ENCODE measurements around the gene DISC1.
"Not testable (repeated sequence)": the region's sequence is repeated elsewhere in the genome, so short reads cannot be mapped to it uniquely, and the experiment has no call there.

Gene DISC1

DNA sequence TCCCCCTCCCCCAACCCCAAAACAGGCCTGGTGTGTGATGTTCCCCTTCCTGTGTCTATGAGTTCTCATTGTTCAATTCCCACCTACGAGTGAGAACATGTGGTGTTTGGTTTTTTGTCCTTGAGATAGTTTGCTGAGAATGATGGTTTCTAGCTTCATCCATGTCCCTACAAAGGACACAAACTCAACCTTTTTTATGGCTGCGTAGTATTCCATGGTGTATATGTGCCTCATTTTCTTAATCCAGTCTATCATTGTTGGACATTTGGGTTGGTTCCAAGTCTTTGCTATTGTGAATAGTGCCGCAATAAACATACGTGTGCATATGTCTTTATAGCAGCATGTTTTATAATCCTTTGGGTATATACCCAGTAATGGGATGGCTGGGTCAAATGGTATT, 102.4 kb downstream of the DISC1 start:
- not testable (repeated sequence) for H3K27me3 ChIP-seq (ENCODE audit: insufficient read depth, poor library complexity, severe bottlenecking); DNase-seq (ENCODE audit: low read depth in 1 of 2, low spot score in 1 of 2); H3K27ac ChIP-seq (replicated peaks); H3K4me3 ChIP-seq (replicated peaks; ENCODE audit: insufficient read depth, low read length)

DNA sequence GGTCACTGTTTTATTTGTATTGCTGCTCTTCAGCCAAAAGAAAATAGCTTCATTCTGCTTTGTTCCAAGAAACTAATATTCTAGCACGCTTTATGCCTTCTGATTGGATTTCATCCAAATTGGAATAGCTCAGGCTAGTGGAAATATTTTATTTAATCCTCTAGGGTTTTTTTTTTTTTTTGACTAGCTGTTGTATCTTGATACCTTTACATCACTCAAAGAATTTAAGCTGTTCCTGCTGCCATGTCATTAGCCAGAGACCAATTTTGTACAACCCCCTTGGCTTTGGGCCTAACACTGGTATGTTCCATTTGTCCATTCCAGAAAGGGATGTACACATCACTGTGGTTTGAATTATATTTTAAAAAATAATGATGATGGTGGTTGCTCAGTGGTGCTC, 103.0 kb downstream of the DISC1 start:
- Histone ChIP-seq H3K27ac (replicated peaks) (no peak overlapping the region), H3K27me3 (ENCODE audit: insufficient read depth, poor library complexity, severe bottlenecking) (no peaks in the 10 kb centered on the region), H3K4me3 (replicated peaks; ENCODE audit: insufficient read depth, low read length) (no peak overlapping the region)
- TF ChIP-seq POLR2AphosphoS5 (IDR thresholded peaks at IDR 0.05; ENCODE audit: low read depth): no peak
- no peak for TF ChIP-seq SPI1 (IDR thresholded peaks at IDR 0.05; ENCODE audit: borderline replicate concordance, low read depth)
- TF ChIP-seq, protein P1, sequence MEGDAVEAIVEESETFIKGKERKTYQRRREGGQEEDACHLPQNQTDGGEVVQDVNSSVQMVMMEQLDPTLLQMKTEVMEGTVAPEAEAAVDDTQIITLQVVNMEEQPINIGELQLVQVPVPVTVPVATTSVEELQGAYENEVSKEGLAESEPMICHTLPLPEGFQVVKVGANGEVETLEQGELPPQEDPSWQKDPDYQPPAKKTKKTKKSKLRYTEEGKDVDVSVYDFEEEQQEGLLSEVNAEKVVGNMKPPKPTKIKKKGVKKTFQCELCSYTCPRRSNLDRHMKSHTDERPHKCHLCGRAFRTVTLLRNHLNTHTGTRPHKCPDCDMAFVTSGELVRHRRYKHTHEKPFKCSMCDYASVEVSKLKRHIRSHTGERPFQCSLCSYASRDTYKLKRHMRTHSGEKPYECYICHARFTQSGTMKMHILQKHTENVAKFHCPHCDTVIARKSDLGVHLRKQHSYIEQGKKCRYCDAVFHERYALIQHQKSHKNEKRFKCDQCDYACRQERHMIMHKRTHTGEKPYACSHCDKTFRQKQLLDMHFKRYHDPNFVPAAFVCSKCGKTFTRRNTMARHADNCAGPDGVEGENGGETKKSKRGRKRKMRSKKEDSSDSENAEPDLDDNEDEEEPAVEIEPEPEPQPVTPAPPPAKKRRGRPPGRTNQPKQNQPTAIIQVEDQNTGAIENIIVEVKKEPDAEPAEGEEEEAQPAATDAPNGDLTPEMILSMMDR (IDR thresholded peaks at IDR 0.05; ENCODE audit: insufficient read depth, low read length): no peak
- TF ChIP-seq, protein P2, sequence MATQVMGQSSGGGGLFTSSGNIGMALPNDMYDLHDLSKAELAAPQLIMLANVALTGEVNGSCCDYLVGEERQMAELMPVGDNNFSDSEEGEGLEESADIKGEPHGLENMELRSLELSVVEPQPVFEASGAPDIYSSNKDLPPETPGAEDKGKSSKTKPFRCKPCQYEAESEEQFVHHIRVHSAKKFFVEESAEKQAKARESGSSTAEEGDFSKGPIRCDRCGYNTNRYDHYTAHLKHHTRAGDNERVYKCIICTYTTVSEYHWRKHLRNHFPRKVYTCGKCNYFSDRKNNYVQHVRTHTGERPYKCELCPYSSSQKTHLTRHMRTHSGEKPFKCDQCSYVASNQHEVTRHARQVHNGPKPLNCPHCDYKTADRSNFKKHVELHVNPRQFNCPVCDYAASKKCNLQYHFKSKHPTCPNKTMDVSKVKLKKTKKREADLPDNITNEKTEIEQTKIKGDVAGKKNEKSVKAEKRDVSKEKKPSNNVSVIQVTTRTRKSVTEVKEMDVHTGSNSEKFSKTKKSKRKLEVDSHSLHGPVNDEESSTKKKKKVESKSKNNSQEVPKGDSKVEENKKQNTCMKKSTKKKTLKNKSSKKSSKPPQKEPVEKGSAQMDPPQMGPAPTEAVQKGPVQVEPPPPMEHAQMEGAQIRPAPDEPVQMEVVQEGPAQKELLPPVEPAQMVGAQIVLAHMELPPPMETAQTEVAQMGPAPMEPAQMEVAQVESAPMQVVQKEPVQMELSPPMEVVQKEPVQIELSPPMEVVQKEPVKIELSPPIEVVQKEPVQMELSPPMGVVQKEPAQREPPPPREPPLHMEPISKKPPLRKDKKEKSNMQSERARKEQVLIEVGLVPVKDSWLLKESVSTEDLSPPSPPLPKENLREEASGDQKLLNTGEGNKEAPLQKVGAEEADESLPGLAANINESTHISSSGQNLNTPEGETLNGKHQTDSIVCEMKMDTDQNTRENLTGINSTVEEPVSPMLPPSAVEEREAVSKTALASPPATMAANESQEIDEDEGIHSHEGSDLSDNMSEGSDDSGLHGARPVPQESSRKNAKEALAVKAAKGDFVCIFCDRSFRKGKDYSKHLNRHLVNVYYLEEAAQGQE (IDR thresholded peaks at IDR 0.05; ENCODE audit: insufficient replicate concordance, low read depth): no peak
- no peak for TF ChIP-seq GABPA (IDR thresholded peaks at IDR 0.05; ENCODE audit: low read depth)
- no peak for DNase-seq (ENCODE audit: low read depth in 1 of 2, low spot score in 1 of 2)

DNA sequence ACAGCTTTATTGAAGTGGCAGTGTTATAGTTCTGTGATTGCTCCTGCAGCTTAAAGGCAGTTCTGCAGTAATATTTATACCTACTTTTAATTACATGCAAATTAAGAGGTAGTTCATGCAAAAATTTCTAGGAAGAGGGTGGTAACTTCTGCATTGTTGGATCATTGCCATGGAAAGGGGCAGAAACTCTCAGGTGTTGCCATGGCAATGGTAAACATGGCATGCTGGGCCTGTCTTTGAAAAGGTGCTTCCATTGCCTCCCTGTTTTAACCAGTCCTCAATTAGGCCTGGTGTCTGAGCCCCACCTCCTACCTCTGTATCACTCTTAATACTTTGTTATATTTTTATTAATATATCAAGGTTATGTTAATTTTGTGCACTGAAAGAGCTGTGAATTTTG, 104.7 kb downstream of the DISC1 start:
- TF ChIP-seq, protein P1 (IDR thresholded peaks at IDR 0.05; ENCODE audit: insufficient read depth, low read length): no peak
- no peak for TF ChIP-seq SPI1 (IDR thresholded peaks at IDR 0.05; ENCODE audit: borderline replicate concordance, low read depth)
- no peak for TF ChIP-seq GABPA (IDR thresholded peaks at IDR 0.05; ENCODE audit: low read depth)
- TF ChIP-seq POLR2AphosphoS5 (IDR thresholded peaks at IDR 0.05; ENCODE audit: low read depth): no peak
- TF ChIP-seq, protein P2 (IDR thresholded peaks at IDR 0.05; ENCODE audit: insufficient replicate concordance, low read depth): no peak
- Histone ChIP-seq H3K4me3 (replicated peaks; ENCODE audit: insufficient read depth, low read length) (no peak overlapping the region), H3K27ac (replicated peaks) (no peak overlapping the region), H3K27me3 (ENCODE audit: insufficient read depth, poor library complexity, severe bottlenecking) (no peaks in the 10 kb centered on the region)
- DNase-seq (ENCODE audit: low read depth in 1 of 2, low spot score in 1 of 2): no peak

DNA sequence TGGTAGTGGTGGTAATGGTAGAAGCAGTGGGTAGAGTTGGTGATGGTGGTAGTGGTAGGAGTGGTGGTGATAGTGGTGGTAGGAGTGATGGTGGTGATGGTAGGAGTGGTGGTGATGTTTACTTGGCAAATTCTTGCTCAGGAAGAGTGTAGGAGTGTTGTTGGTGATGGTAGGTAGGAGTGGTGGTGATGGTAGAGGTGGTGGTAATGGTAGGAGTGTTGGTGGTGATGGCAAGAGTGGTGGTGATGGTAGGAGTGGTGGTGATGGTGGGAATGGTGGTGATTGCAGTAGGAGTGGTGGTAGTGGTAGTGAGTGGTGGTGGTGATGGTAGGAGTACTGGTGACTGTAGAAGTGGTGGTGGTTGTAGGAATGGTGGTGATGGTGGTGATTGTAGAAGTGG, 106.5 kb downstream of the DISC1 start:
- no peak overlapping the region for H3K4me3 ChIP-seq (replicated peaks; ENCODE audit: insufficient read depth, low read length)
- TF ChIP-seq POLR2AphosphoS5 (IDR thresholded peaks at IDR 0.05; ENCODE audit: low read depth) (no peak), SPI1 (IDR thresholded peaks at IDR 0.05; ENCODE audit: borderline replicate concordance, low read depth) (no peak), GABPA (IDR thresholded peaks at IDR 0.05; ENCODE audit: low read depth) (no peak)
- TF ChIP-seq, protein P1 (IDR thresholded peaks at IDR 0.05; ENCODE audit: insufficient read depth, low read length): no peak
- TF ChIP-seq, protein P2 (IDR thresholded peaks at IDR 0.05; ENCODE audit: insufficient replicate concordance, low read depth): no peak
- DNase-seq (ENCODE audit: low read depth in 1 of 2, low spot score in 1 of 2): no peak
- no peaks in the 10 kb centered on the region for H3K27me3 ChIP-seq (ENCODE audit: insufficient read depth, poor library complexity, severe bottlenecking)
- H3K27ac ChIP-seq (replicated peaks): no peak overlapping the region

All from HL-60 (cell line).